Lower leg skin (tissue), 3 donors: ENCODE measurements around the gene PLPPR3.

Experiments used
- POLR2A ChIP-seq, 2 donors: fragments of 450-650 bp; IDR thresholded peaks; one replicate each; pipeline ENCODE4 v1.6.1; 2016 to 2017; ENCODE audit warnings: antibody characterized with exemption in 2 of 2, mild to moderate bottlenecking in 1 of 2, moderate library complexity in 1 of 2
- TF ChIP-seq, protein P1 (sequence below), 3 donors: fragments of 450-650 bp; IDR thresholded peaks; one replicate each; pipeline ENCODE4 v1.5.1; 2016; ENCODE audit warnings: antibody characterized with exemption in 3 of 3, mild to moderate bottlenecking in 3 of 3, moderate library complexity in 2 of 3

DNA sequence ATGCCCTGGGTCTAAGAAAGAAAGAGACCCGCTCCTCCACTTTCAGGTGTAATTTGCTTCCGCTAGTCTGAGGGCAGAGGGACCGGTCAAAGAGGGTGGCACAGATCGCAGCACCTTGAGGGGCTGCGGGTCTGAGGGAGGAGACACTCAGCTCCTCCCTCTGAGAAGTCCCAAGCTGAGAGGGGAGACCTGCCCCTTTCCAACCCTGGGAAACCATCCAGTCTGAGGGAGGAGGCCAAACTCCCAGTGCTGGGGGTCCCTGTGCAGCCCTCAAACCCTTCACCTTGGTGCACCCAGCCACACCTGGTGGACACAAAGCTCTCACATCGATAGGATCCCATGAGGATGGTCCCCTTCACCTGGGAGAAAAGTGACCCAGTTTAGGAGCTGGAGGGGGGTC lies 57.9 kb downstream of the PLPPR3 start:
- TF ChIP-seq, protein P1, sequence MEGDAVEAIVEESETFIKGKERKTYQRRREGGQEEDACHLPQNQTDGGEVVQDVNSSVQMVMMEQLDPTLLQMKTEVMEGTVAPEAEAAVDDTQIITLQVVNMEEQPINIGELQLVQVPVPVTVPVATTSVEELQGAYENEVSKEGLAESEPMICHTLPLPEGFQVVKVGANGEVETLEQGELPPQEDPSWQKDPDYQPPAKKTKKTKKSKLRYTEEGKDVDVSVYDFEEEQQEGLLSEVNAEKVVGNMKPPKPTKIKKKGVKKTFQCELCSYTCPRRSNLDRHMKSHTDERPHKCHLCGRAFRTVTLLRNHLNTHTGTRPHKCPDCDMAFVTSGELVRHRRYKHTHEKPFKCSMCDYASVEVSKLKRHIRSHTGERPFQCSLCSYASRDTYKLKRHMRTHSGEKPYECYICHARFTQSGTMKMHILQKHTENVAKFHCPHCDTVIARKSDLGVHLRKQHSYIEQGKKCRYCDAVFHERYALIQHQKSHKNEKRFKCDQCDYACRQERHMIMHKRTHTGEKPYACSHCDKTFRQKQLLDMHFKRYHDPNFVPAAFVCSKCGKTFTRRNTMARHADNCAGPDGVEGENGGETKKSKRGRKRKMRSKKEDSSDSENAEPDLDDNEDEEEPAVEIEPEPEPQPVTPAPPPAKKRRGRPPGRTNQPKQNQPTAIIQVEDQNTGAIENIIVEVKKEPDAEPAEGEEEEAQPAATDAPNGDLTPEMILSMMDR (IDR thresholded peaks at IDR 0.05): no peak
- TF ChIP-seq POLR2A (IDR thresholded peaks at IDR 0.05): no peak
